Activated CD4-positive, alpha-beta T cell treated with anti-CD3 and anti-CD28 coated beads for 24 hours (primary cell): Measurements from ENCODE around the gene CTNND2.
"Not testable (repeated sequence)": the region's sequence is repeated elsewhere in the genome, so short reads cannot be mapped to it uniquely, and the experiment has no call there.

ENCODE experiments used
- DNase-seq, 2 donors: peaks; one replicate each; pipeline ENCODE4 v3.0.0-alpha.2; 2020; ENCODE audit warnings: low read depth in 2 of 2

CTNND2 gene

DNA sequence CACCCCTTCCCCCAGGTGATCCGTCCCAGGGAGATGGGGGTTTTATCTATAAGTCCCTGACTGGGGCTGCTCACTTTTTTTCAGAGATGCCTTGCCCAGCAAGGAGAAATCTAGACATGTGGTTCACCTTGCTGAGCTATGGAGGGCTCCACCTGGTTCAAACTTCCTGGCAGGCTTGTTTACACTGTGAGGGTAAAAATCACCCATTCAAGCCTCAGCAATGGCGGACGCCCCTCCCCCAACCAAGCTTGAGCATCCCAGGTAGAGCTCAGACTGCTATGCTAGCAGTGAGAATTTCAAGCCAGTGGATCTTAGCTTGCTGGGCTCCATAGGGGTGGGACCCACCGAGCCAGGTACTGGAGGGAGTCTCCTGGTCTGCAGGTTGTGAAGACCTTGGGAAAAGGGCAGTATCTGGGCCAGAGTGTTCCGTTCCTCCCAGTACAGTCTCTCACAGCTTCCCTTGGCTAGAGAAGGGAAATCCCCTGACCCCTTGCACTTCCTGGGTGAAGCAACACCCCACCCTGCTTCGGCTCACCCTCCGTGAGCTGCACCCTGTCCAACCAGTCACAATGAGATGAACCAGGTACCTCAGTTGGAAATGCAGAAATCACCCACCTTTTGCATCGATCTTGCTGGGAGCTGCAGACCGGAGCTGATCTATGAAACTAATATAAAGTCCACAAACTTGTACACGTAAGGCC is 231.7 kb downstream of the CTNND2 start:
- DNase-seq: no peak

DNA sequence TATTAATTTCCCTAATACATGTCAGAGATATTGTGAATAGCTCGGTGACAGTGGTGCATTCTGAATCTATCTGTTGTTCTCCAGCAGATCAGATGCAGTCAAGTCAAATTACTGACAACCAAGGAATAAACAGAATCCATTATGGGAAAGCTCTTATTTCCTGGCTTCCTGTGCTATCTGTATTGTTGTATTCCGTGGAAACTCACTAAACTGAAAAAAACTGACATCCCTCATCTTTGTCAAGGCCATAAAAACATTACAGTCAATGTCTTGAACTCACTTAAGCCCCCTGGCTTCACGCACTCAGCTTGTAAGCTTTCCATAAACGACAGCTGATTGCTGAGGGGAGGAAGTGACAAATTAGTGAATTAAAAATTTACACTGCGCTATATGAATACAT is 245.9 kb downstream of the CTNND2 start:
- DNase-seq: no peak

DNA sequence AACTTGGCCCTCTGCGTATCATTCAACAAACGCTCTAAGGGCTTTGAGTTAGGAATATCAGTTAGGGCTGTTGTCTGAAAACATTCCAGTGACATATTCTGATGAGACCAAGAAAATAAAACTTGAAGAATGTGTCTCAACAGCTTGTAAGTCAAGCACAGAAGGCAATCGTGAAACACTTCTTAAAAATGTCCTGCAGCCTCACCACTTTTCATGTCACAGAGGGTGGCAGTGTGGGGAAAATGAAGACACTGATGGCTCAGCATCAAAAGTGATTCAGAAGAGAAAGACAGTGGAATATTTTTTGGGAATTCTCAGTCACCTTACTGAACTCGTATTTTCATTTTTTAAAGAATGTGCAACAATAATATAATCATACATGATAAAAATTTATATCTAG is 247.3 kb downstream of the CTNND2 start:
- no peak for DNase-seq

DNA sequence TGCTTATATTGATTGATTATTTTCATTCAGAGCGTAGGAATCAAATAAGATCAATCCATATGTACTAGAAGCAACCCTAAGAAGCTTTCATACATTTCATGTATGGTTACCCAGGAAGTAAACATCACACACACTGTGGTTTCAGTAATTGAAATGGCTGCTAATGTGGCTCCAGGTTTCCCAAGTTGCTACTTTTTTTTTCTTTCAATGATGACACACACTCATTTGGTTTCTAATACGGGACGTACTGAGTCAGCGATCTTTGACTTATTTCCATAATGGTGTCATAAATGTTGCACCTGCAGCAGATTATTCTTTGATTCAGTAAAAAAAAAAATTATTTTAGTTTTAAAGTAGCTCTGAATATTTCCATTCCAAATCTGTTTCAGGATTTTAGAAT is 248.6 kb downstream of the CTNND2 start:
- DNase-seq: no peak

DNA sequence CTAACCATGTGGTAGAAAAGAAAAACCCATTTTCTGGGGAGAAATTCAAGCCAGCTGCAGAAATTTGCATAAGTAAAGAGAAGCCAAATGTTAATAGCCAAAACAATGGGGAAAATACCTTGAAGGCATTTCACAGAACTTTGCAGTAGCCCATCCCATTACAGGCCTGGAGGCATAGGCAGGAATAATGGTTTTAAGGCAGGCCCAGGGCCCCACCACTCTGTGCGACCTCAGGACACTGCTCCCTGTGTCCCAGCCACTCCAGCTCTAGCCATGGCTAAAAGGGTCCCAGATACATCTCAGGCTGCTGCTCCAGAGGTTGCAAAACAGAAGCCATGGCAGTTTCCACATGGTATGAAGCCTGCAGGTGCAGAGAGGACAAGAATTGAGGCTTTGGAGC is 253.3 kb downstream of the CTNND2 start:
- no peak for DNase-seq

DNA sequence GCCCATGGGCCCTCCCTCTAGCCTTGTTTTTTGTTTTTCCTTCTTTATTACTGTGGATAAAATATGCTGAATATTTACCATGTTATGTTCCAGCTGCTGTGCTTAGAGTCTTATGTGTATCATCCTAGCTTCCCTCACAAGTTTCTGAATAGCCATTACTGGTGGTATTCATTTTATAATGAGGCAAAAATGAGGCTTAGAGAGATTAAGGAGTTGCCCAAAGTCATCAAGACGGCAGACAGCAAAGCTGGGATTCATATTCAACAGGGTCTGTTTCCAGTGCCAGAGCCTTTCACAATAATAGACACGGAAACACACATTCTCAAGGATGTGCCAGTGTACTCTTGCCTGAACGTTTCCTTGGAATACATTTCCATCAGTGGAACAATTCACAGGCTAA is 258.1 kb downstream of the CTNND2 start:
- DNase-seq: no peak

DNA sequence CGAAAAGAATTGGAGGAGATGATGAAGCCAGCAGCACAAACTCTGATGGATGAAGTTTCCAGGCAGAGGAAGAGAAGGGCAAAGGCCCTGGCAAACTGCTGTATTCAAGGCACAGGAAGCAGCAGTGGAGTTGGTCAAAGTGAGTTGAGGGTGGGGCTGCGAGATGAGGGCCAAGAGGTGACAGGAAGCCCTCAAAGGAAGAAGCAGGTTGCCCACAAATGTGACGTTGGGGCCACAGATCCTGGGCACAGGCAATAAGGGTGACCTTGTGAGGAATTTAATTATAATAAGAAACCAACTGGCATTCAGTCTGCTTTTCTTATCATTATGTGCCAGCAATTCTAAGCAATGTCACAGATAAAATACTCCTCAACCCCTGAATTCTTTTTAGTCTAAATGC is 261.8 kb downstream of the CTNND2 start:
- DNase-seq: no peak

DNA sequence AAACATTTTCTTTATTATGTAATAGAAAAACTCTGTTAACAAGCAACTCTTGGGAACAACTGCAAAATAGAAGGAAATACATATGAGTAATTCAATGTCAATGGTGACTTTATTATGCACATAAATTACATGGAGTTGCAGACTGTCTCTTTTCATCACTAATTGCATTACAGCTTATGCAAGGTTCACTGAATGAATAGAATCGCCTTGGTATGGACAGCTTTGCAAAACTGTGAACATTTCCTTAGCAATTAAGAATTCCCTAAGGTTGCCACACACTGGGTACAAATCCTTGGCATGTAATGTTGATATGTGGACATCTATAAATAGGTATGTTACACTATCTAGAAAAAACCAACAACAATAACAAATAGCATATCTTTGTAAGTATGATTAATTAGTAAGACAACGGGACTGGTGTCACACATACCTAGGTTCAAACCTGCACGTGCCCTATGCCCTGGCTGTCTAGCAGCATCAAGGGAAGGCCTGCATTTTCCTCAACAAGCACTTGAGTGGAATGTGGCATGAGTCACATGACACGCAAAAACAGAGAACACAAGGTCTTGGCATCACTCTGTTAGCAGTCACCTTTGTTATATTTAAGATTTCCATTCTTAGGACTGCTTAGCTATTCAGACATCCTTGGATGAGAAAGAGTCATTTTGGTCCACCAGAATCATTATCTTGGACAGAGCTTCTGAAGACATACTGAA is 263.9 kb downstream of the CTNND2 start:
- no peak for DNase-seq

DNA sequence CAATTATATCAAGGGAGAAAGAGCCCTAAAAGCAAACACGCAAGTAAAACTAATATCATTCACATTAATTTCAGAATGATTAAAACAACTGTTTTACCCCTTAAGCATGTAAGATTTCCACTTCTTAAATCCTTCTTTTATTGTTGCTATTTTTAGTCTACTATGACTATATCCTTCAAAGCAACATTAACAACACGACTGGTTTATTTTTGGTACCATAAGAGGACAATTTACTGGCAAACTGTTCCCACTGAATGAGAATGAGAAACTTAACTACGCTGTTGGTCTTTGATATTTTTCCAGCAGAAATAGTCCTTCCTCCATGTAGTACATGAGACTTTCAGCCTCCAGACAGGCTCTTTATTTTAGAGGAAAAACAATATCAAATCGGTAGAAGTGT is 281.5 kb downstream of the CTNND2 start:
- DNase-seq: no peak

DNA sequence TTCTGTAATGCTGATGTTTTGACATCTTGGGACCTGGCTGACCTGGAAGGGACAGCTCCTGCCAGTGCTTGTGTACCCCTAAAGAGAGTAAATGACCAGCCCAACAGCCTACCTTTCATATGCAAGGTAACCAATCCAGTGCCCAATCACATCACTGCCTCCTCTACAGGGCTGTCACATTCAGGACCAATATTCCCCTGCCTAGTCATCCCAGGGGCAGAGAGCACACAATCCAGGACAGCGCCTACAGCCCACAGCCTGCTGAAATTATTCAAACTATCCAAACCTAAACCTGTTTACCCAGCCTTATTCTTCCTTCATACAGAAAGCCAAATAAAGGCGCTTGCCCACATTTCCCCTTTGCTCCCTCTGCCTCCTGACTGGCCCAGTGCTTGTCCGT is 284.1 kb downstream of the CTNND2 start:
- no peak for DNase-seq

DNA sequence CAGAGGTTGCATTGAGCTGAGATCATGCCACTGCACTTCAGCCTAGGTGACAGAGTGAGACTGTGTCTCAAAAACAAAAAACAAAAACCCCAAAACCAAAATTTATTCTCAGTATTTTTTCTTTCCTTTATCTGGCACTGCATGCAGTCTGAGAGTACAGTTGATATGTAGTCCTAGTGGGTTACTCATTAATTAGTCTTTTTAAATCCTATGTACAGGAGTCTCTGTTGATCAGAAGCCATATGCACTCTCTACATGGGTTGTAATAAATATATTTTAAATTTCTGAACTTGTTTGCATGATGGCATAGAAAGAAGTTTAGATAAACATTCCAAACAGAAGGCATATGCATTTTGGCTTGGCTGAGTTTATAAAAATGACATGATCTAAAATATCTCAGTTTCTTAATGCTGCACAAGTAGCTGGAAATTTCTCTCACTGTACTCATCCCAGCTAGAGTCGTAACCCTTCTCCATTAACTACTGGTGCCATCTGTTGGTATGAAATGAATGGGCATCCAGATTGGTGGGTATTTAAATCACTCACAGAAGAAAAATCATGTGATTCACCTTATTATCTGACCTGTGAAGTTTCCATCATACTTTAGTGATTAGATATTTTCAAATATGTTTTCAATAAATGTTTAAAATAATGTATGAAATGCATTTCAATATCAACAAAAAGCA is 284.8 kb downstream of the CTNND2 start:
- no peak for DNase-seq

DNA sequence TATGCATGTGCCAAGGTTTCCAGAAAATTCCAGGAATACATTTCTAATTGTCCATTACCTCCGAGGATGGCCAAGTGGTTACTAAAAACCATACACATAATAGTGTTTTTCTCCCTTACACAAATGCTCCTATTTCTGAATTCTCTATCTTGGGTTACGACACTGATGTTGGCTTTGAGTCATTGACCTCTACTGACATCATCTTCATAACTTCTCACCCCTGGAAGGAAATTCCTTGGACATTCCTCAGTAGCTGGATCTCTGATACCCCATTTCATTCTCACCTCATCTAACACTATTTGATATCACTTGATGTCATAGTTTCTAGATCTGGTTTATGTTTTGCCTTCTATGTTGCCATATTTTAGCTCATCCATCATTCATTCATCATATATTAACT is 287.2 kb downstream of the CTNND2 start:
- no peak for DNase-seq

DNA sequence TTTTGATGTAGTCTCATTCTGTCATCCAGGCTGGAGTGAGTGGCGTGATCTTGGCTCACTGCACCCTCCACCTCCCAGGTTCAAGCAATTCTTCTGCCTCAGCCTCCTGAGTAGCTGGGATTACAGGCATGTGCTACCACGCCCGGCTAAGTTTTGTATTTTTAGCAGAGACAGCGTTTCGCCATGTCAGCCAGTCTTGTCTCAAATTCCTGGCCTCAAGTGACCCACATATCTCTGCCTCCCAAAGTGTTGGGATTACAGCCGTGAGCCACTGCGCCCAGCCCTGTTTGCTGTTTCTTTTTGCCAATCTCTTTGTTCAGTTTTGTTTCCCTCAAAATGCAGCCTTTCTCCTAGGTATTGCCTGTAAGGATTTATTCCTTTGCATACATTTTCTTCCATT is 287.6 kb downstream of the CTNND2 start:
- not testable (repeated sequence) for DNase-seq

DNA sequence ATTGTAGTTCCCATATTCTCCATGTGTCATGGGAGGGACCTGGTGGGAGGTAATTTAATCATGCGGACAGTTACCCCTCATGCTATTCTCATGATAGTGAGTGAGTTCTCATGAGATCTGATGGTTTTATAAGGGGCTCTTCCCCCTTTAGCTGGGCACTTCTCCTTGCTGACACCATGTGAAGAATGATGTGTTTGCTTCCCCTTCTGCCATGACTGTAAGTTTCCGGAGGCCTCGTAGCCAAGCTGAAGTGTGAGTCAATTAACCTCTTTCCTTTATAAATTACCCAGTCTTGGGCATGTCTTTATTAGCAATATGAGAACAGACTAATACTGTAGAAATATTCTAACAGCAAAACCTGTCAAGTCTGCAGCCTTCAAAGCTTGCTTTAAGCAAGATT is 293.2 kb downstream of the CTNND2 start:
- DNase-seq: no peak

DNA sequence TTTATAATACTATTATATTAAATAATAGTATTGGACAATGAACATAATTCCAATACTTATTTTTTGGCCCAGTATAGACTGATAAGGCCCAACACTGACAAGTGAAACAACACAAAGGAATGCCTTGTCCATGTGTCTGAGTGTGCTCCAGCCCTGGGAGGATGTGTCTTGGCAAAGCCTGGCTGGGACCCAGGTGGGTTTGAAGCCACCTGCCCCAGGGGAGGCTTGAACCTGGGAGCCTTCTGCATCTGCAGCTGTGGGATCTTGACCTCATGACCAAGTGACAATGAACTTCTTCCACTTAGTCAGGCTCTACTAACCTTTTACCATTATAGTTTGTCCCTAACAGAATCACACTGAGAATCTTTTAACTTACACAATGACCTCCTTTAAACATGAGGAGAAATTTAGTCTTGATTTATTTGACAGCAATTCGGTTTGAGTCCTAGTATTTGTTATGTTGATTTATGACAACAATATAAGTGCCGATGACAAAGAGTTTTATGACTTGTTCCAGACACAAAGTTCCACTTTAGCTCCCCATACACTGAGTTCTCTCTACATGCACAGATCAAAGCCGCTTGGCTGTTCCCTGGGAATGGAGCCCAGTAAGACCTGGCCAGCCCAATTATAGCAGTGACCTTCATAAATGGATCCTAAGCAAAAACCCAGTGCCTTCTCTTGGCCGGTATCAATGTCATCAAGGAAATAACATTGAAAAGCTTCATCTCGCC is 294.5 kb downstream of the CTNND2 start:
- no peak for DNase-seq

DNA sequence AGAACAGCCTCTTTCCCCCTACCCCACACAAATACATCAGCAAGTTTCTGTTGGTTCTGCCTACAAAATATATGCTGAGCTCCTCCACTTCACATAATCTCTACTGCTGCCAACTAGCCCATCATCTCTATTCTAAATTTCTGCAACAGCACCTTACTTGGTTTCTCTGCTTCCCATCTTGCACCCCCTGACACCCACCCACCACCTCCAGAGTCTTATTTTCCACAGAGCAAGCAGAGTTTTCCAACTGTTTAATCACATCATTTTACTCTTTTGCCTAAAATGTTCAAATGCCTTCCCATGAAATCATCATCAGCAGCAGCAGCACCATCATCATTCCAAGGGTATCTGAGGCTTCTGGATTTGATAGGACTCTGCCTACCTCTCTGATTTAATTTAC is 295.7 kb downstream of the CTNND2 start:
- no peak for DNase-seq

DNA sequence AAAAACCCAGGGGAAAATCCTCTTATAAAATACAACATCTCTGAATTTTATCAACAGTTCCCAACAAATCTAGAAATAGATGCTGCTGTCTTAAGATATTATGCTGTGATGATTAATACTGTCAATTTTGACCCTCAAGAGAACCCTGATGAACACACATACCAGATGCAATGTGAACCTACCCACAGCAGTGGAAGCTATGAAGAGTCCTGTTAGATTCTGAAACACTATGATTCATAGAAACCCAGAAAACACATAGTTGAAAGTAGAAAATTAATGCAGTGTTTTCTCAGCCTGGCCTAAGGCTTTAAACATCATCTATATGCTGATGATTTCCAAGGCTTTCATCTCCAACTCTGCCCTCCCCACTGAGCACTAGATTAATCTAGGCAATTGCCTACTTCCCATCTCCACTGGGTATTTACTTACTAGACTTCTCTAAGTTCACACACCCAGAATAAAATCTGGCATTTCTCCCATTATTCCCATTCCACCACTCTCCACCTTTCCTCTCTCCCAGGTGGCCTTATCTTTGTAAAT is 296.2 kb downstream of the CTNND2 start:
- no peak for DNase-seq

DNA sequence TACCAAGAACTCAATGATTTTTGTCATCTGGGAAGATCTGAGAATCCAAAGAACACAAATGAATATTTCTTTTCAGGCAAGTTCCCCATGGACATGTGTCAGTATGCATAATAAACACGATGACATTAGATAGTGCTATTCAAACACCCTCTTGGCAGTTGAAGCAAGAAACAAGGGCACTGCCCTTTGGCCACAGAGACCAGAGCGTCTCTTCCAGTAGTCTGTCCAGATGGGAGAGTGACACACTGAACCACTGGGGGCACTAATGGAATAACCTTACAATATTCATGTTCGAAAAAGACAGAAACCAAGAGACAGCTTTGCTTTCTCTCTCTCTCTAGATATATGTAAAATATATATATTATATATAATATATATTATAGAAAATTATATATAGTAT is 301.9 kb downstream of the CTNND2 start:
- DNase-seq: no peak

DNA sequence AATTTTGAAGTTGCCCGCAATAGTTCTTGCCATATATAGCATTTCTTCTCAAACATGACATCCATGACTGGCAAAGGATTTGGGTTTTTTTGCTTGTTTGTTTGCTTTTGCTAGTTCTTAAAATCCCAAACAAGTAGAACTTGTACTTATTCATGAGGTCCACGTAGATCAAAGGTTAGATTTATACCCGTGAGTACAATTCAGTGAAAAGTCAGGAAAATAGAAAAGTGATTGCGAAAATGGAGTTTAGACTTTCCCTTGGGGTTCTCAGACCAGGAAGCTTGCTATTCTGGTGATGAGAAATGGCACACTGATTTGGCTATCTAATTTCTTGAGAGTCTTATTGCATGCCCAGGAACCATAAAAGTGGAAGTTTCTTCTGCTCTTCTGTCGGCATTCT is 304.7 kb downstream of the CTNND2 start:
- DNase-seq: no peak

DNA sequence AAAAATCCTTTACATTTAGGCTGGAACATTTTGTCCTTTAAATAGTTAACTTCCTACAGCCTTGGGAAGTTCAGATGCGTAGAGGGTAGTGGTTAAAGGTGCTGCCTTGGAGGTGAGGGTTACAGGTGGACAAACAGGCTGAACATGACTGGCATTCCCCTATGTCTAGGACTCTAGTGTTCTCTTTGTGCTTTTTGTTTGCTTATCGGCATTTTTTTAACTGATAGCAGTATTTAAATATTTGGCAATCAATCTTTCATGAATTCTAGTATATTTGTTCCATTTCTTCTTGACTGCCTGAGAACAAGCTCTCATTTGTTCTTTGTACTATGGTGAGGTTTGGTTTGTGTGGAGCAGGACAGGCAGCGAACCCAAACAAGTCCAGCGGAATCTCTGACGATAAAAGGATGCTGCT is 307.6 kb downstream of the CTNND2 start:
- DNase-seq: no peak

DNA sequence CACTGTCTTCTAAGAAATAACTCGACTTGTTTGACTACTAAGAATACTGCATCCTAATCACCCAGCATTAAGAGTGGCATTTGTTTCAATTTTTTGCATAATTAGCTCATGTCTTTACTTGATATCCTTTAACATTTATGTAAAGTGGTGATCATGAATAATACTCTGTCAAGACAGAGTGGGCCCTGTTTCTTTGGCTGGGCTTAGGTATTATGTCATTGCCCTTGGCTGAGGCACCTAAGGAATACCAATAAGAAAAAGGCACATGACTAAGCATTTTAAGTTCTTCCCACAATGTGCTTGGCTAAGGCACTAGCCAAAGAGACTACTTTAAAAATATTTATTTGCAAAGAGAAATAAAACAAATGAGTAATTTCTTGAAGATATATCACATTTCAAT is 308.1 kb downstream of the CTNND2 start:
- DNase-seq: no peak

DNA sequence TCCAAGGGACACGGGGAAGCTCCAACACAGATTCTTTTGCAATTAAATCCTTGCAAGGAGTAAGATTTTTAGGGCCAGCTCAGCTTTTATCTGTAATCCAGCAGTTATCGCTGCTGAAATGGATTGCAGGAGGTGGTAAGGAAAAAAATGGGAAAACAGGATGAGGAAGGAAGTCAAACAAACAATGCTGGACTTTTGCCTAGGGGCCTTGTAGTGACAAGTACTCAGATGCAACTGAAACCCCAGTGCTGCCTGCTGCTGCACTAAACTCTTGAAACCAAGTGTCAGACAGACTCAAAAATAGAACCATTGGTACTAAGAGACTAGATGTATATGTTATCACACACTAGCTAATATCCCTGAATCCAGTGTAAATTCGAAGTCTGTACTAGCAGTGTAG is 309.2 kb downstream of the CTNND2 start:
- no peak for DNase-seq
